AG09309 (cell line): ENCODE results near the gene WHRN.

Experiments
- DNase-seq: peaks from one replicate; pipeline ENCODE4 v3.0.0-alpha.2; 2010; ENCODE audit warnings: low read depth
- H3K4me3 ChIP-seq: 2 replicates; pipeline ENCODE4 v1.5.1; 2011; ENCODE audit warnings: mild to moderate bottlenecking, low read depth, low read length, moderate library complexity; ENCODE audit not compliant: control insufficient read depth
- CTCF ChIP-seq: IDR thresholded peaks from 2 replicates; pipeline ENCODE4 v1.5.1; 2011; ENCODE audit warnings: mild to moderate bottlenecking, low read depth, low read length, inconsistent platforms; ENCODE audit not compliant: insufficient read depth, control insufficient read depth; ENCODE audit errors: missing control alignments

WHRN gene

DNA sequence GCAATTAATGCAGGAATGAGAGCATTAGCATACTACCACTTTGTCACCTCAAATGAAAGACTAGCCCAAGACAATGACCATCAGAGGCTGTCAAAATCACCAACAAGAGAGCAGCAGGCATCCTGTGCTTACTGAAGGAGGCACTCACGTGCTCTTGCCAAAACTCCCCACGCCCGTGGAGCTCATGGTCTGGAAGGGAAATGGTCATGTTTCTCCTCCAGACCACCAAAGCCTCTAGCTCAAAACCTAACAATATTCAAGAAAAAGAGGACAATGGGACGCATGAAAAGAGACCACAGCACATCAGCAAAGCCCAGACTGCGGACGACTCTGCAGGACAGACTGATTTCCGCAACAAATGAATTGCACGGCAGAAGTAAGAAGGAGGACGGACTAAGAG, 130.3 kb downstream of the WHRN start:
- DNase-seq = no peak
- H3K4me3 ChIP-seq = no peak overlapping the region
- no peak for TF ChIP-seq CTCF

DNA sequence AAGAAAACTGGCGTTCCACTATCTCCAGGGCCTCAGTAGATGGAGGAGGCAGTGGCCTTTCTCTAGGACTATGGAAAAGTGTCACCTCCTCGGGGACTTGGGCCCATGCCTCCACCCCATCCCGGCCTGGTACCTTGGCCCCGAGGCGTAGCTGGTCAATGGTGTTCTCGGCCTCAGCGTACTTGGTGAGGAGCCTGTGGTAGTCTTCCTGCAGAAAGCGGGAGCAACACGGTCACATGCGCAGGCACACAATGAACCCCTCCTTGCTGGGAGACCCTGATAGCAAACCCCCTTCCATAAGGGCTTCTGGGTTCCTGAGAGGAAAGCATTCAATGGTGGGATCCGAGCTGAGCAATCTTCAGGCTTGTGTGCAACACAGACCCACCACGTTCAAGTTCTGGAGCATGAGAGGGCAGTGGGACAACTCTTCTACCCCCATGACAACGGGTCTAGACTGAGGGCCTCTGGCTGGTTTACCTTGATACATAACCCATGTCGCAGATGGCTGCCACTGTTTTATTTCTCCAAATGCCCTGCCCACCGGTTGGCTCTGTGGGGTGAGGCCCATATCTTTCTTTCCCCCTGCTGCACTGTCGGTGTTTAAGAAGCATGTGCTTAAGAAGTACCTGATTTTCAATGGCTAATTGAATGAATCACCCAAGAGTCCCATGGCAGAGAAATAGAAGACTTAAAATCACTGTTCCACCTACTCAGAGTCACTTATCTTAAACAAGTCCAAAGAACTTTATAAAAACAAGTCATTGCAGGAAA, 131.1 kb downstream of the WHRN start:
- no peak for TF ChIP-seq CTCF
- DNase-seq = no peak
- no peak overlapping the region for H3K4me3 ChIP-seq

DNA sequence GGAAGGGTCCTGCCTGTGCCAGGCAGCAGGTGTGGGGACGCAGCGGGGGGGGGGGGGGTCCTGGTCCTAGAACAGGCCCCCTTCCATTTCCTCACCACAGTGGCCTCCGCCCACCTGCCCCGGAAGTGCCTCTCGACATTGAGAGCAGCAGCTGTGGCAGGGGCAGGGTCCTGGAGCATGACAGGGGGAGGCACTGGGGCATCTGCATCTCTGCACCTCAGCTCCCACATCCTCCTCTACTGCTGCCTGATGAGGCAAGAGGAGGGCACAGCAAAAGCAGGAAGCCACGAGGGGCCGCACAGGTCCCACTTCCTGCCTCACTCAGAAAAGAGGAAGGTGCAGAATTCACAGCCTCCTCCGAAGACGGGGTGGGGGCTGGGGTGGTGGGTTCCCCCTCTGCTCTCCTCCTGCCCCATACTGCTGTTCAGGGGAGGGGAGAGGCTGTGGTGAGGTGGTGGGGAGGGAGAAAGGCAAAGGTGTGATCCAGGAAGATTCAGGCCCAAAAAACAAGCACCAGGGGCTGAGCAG, 132.3 kb downstream of the WHRN start:
- no peak for TF ChIP-seq CTCF
- H3K4me3 ChIP-seq = no peak overlapping the region
- DNase-seq = no peak

DNA sequence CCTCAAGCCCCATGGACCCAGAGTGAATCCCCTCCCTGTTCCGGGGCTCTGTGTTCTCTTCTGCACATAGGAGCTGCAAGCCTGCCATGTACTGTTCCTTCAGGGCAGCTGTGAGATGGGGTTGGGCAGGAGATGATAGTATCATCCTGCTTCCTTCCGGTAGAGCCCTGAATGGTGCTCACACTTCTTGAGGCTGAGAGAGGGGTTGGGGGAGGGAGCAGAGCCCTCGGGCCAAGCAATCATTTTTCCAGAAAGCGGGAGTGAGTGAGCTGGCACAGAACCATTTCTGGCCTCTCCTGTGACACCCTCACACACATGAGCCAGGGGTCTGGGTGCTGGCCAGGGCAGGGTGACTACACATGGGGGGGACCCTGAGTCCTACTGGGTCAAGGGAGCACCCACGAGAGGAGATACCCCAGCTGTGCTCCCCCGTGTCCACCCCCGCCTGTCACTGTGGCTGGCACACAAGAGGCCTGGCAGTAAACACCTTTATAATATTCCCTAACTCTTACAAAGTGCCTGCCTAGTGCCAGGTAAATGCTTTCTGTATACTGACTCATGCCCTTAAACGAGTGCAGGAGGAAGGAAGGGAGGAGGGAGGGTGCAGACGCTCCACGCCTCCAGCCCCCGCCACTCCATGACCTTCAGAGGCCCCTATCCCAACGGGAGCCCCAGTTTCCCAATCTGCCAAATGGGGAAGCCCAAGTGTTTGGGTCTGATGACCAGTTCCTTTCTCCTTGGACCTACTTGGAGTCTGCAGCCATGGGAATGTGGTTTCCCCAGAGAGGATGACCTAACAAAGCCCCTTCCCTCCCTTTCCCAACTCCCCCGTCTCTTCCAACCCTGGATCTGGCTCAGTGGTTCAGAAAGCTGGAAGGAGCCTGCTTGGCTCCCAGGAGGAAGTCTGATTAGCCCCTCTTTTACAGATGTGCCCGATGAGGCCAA, 133.0 kb downstream of the WHRN start:
- no peak overlapping the region for H3K4me3 ChIP-seq
- no peak for DNase-seq
- no peak for TF ChIP-seq CTCF

DNA sequence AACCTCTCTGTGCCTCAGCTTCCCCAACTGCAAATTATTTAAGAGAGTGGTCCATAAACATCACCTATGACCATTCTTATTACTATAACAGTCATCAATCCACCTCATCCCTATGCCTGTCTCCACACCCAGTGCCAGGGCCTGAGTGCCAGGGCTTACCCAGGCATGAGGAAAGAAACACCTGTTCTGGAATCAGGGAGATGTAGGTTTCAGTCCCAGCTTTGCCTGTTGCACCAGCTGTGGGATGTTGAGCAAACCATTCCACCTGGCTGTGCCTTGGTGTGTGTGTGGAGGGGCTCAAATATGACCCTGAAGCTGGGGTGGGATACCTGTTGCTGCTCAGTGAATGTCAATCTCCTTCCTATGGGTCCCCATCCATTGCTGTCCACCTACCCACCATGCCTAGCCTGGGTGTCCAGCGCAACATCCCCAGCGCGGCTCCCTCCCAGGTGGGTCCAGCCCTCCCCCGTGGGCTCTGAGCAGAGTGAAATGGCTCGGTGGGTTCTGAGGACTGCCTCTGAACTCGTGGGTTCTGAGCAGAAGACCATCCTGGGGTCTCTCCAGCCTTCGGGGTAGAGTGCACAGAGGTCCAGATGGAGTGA, 133.8 kb downstream of the WHRN start:
- no peak for TF ChIP-seq CTCF
- DNase-seq = no peak
- no peak overlapping the region for H3K4me3 ChIP-seq

GRCh38 chr9:114370968-114371320, 134.3 kb downstream of the WHRN start:
- no peak overlapping the region for H3K4me3 ChIP-seq
- no peak for TF ChIP-seq CTCF
- DNase-seq = no peak
